IMR-90 (cell line): Measurements from ENCODE around the gene ZNF407. TPM values are rescaled to one million over a fixed set of nuclear protein-coding genes. Genes with fewer than 3 reads are reported as not detected.

Experiments
- ATAC-seq: fragments of 200-7000 bp; cut with Tn5 transposase; 2 replicates; pipeline ENCODE4 v1.9.1; 2020; ENCODE audit warnings: low read depth, mild to moderate bottlenecking, moderate library complexity
- BruUV-seq: library from RNA; stranded (reverse); fragments of 400-500 nt; replicated peaks from 2 replicates; lab custom pipeline; 2021; lab: Mats Ljungman, UMichigan
- CTCF ChIA-PET: fragments of 300-600 bp; formaldehyde crosslinking; extraction: SDS; loops from one replicate; lab custom pipeline; 2021; ENCODE audit warnings: antibody characterized with exemption; lab: Yijun Ruan, JAX
- POLR2A ChIA-PET: fragments of 300-600 bp; sonication (Branson Sonifier 250); formaldehyde crosslinking; loops from one replicate; lab custom pipeline; 2022; ENCODE audit warnings: antibody characterized with exemption; ENCODE audit not compliant: unreplicated experiment; lab: Charles Lee
- DNase-seq: peaks from one replicate; pipeline ENCODE4 v3.0.0; 2013
- H2AFZ ChIP-seq: replicated peaks from 2 replicates; pipeline ENCODE3; 2013; ENCODE audit warnings: low read length, mild to moderate bottlenecking; ENCODE audit not compliant: poor library complexity
- H2AK5ac ChIP-seq: 2 replicates; pipeline ENCODE4 v1.6.1; 2013; ENCODE audit warnings: low read depth, low read length, inconsistent platforms
- H2AK9ac ChIP-seq: replicated peaks from 2 replicates; pipeline ENCODE3; 2013; ENCODE audit warnings: mild to moderate bottlenecking, low read depth, low read length, moderate library complexity; ENCODE audit not compliant: poor library complexity
- H2BK120ac ChIP-seq: 2 replicates; pipeline ENCODE4 v1.6.1; 2013; ENCODE audit warnings: low read depth, low read length, inconsistent platforms
- H2BK15ac ChIP-seq: 3 replicates; pipeline ENCODE4 v1.6.1; 2013; ENCODE audit warnings: low read depth, low read length, inconsistent platforms
- H2BK20ac ChIP-seq: 2 replicates; pipeline ENCODE4 v1.6.1; 2013; ENCODE audit warnings: low read depth, mild to moderate bottlenecking, inconsistent platforms, low read length, moderate library complexity
- H2BK5ac ChIP-seq: 2 replicates; pipeline ENCODE4 v1.6.1; 2013; ENCODE audit warnings: mild to moderate bottlenecking, low read depth, low read length, inconsistent platforms; ENCODE audit not compliant: poor library complexity, severe bottlenecking
- H3K14ac ChIP-seq: replicated peaks from 2 replicates; pipeline ENCODE4 v1.6.1; 2013; ENCODE audit warnings: low read depth, low read length, inconsistent platforms
- H3K18ac ChIP-seq: 2 replicates; pipeline ENCODE4 v1.6.1; 2013; ENCODE audit warnings: low read depth, low read length, control low read depth
- H3K23ac ChIP-seq: 2 replicates; pipeline ENCODE4 v1.6.1; 2013; ENCODE audit warnings: low read depth, low read length, inconsistent platforms
- H3K27ac ChIP-seq: 2 replicates; pipeline ENCODE4 v1.5.1; 2013; ENCODE audit warnings: mild to moderate bottlenecking, control low read depth, low read length; ENCODE audit not compliant: insufficient read depth
- H3K27me3 ChIP-seq: 2 replicates; pipeline ENCODE4 v1.6.1; 2013; ENCODE audit warnings: low read length; ENCODE audit not compliant: control insufficient read depth, insufficient read depth
- H3K36me3 ChIP-seq: 2 replicates; pipeline ENCODE4 v1.6.1; 2013; ENCODE audit warnings: low read length, mixed read lengths; ENCODE audit not compliant: control insufficient read depth, insufficient read depth
- H3K4ac ChIP-seq: 2 replicates; pipeline ENCODE4 v1.6.1; 2013; ENCODE audit warnings: low read depth, low read length, inconsistent platforms
- H3K4me1 ChIP-seq: 2 replicates; pipeline ENCODE4 v1.6.1; 2013; ENCODE audit warnings: low read length, mixed read lengths; ENCODE audit not compliant: control insufficient read depth, insufficient read depth
- H3K4me2 ChIP-seq: 2 replicates; pipeline ENCODE4 v1.6.1; 2013; ENCODE audit warnings: low read depth, mild to moderate bottlenecking, control low read depth, low read length, moderate library complexity
- H3K4me3 ChIP-seq: 2 replicates; pipeline ENCODE4 v1.5.1; 2013; ENCODE audit warnings: low read depth, mild to moderate bottlenecking, control low read depth, low read length, moderate library complexity; ENCODE audit not compliant: insufficient read depth
- H3K56ac ChIP-seq: 2 replicates; pipeline ENCODE4 v1.6.1; 2013; ENCODE audit warnings: low read length, inconsistent platforms; ENCODE audit not compliant: insufficient read depth; ENCODE audit errors: extremely low read depth
- H3K79me1 ChIP-seq, 2 experiments: 2 replicates each; pipeline ENCODE4 v1.6.1; 2013; ENCODE audit warnings: low read length in 2 of 2, inconsistent platforms in 1 of 2, low read depth in 1 of 2
- H3K9ac ChIP-seq: 2 replicates; pipeline ENCODE4 v1.6.1; 2013; ENCODE audit warnings: low read depth, low read length, control low read depth
- H3K9me1 ChIP-seq: 2 replicates; pipeline ENCODE4 v1.6.1; 2013; ENCODE audit warnings: low read length, inconsistent platforms; ENCODE audit not compliant: insufficient read depth
- H3K9me3 ChIP-seq: 2 replicates; pipeline ENCODE4 v1.6.1; 2013; ENCODE audit warnings: low read length; ENCODE audit not compliant: control insufficient read depth, insufficient read depth
- H4K20me1 ChIP-seq: 2 replicates; pipeline ENCODE4 v1.6.1; 2013; ENCODE audit warnings: low read length, inconsistent platforms; ENCODE audit not compliant: insufficient read depth
- H4K5ac ChIP-seq: 2 replicates; pipeline ENCODE4 v1.6.1; 2013; ENCODE audit warnings: mild to moderate bottlenecking, low read depth, low read length, control low read depth
- H4K8ac ChIP-seq, 2 experiments: 2 replicates each; pipeline ENCODE4 v1.6.1; 2013; ENCODE audit warnings: low read depth in 2 of 2, low read length in 2 of 2, control low read depth in 1 of 2, inconsistent platforms in 1 of 2
- H4K91ac ChIP-seq: 2 replicates; pipeline ENCODE4 v1.6.1; 2013; ENCODE audit warnings: low read depth, low read length, inconsistent platforms; ENCODE audit not compliant: insufficient read depth
- CEBPB ChIP-seq: IDR thresholded peaks from 2 replicates; pipeline ENCODE4 v1.6.1; 2012; ENCODE audit warnings: low read depth, low read length, improper control_type of control experiment
- CHD1 ChIP-seq: IDR thresholded peaks from 2 replicates; pipeline ENCODE4 v1.6.1; 2012; ENCODE audit warnings: low read depth, low read length, improper control_type of control experiment
- FOS ChIP-seq: fragments of 150-350 bp; IDR thresholded peaks from 2 replicates; pipeline ENCODE4 v1.6.1; 2016; ENCODE audit warnings: low read depth, low read length
- MAFK ChIP-seq: IDR thresholded peaks from 2 replicates; pipeline ENCODE4 v1.6.1; 2012; ENCODE audit warnings: low read depth, low read length, improper control_type of control experiment
- MXI1 ChIP-seq: IDR thresholded peaks from 2 replicates; pipeline ENCODE4 v1.6.1; 2012; ENCODE audit warnings: low read depth, mild to moderate bottlenecking, low read length, moderate library complexity, borderline replicate concordance
- NFE2L2 ChIP-seq: fragments of 150-350 bp; IDR thresholded peaks from 2 replicates; pipeline ENCODE4 v1.6.1; 2016; ENCODE audit warnings: low read depth, mild to moderate bottlenecking, low read length
- POLR2A ChIP-seq: IDR thresholded peaks from 2 replicates; pipeline ENCODE4 v1.6.1; 2012; ENCODE audit warnings: mild to moderate bottlenecking, low read depth, low read length
- RAD21 ChIP-seq: IDR thresholded peaks from 2 replicates; pipeline ENCODE4 v1.6.1; 2012; ENCODE audit warnings: low read length, improper control_type of control experiment
- RFX5 ChIP-seq: IDR thresholded peaks from 2 replicates; pipeline ENCODE4 v1.8.0; 2012; ENCODE audit warnings: low read depth, mild to moderate bottlenecking, low read length, moderate library complexity
- SMC3 ChIP-seq: fragments of 150-350 bp; IDR thresholded peaks from 2 replicates; pipeline ENCODE4 v1.6.1; 2016; ENCODE audit warnings: low read depth, mild to moderate bottlenecking, antibody characterized with exemption, low read length, moderate library complexity
- dilution Hi-C: fragments of 300-500 bp; cut with HindIII; formaldehyde crosslinking; loops from one replicate; pipeline ENCODE4 v1.14.3; 2018; ENCODE audit warnings: low sequenced_read_pairs; ENCODE audit not compliant: unreplicated experiment
- in situ Hi-C: fragments of 300-500 bp; cut with MboI; formaldehyde crosslinking; loops from 3 replicates; pipeline ENCODE4 v1.14.3; 2019; ENCODE audit warnings: low sequenced_read_pairs, inconsistent platforms, mixed read lengths
- intact Hi-C: fragments of 100-400 bp; cut with micrococcal nuclease; formaldehyde crosslinking; loops from 2 replicates; pipeline ENCODE4 v1.10.0; 2022
- polyA plus RNA-seq, 3 experiments: library from polyadenylated mRNA; depleted of rRNA; stranded (reverse); fragments of >200 nt; gene quantifications; 2 replicates each; pipeline ENCODE4 v1.2.3, GENCODE V29; 2012; ENCODE audit warnings: low replicate concordance in 1 of 3
- total RNA-seq: library from RNA; depleted of rRNA; stranded (reverse); fragments of >200 nt; gene quantifications from 2 replicates; pipeline ENCODE4 v1.2.3, GENCODE V29; 2012
- TF ChIP-seq, protein P1 (sequence below): fragments of 150-350 bp; IDR thresholded peaks from 2 replicates; pipeline ENCODE4 v1.6.1; 2017; ENCODE audit warnings: mild to moderate bottlenecking, antibody characterized with exemption, low read length, low read depth
- TF ChIP-seq, protein P2 (sequence below): fragments of 150-350 bp; IDR thresholded peaks from 2 replicates; pipeline ENCODE4 v1.6.1; 2016; ENCODE audit warnings: low read depth, mild to moderate bottlenecking, low read length, moderate library complexity, borderline replicate concordance
- TF ChIP-seq, protein P3 (sequence below): conservative IDR thresholded peaks from 2 replicates; pipeline ENCODE4 v1.5.1; 2012; ENCODE audit warnings: mild to moderate bottlenecking, low read depth, low read length, improper control_type of control experiment

The ZNF407 gene
- total and polyA plus RNA-seq, 2 of the 4 experiments (the other 2 are of a cell fraction) = 3.1 to 20.1 TPM

DNA sequence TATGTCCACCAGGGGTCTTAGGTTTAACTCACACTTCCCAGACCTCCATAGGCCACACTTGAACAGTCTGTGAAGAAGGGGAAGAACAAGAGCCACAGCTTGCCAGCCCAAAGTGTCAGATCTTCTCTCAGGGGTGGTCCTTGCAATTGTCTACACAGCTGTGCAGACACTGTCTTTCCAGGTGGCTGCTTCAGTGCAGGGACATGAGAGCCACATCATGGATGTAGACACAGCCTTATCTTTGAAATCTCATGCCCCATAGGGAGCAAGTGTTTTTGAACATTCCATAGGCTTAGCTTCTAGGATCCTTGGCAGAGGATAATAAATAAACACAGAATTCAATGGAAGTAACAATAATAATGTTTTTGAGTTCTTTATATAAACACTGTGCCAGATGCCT lies 6.7 kb downstream of the ZNF407 start:
- no peaks in the 10 kb centered on the region for H3K9me3 ChIP-seq
- ChIA-PET CTCF (no interaction called here), POLR2A (no interaction called here)
- peaks cover 19% of the 10 kb centered on the region for H3K9me1 ChIP-seq
- in situ Hi-C loops = no loop called here
- H2BK15ac ChIP-seq = peak overlapping the region; percentile 43; the same call in 2 of the 3 replicates
- H3K14ac ChIP-seq = peak overlapping the region; percentile 84
- peak overlapping the region; percentile 89 for H4K5ac ChIP-seq
- no peak overlapping the region for H3K4me3 ChIP-seq
- no peaks in the 10 kb centered on the region for H3K27me3 ChIP-seq
- peak overlapping the region; percentile 30 for H2AK9ac ChIP-seq
- DNase-seq (no peak), ATAC-seq (peak; percentile 55)
- no peaks in the 10 kb centered on the region; the same call in 1 of the 2 replicates for H4K20me1 ChIP-seq
- H2BK20ac ChIP-seq = peak overlapping the region; percentile 45
- H4K91ac ChIP-seq = peak overlapping the region; percentile 64
- H2BK5ac ChIP-seq = peak overlapping the region; percentile 85
- peak overlapping the region; percentile 29 for H2AFZ ChIP-seq
- H4K8ac ChIP-seq = peak overlapping the region in 1 of 2 experiments; percentile 7; a peak in 2 of 4 replicates
- H3K9ac ChIP-seq = peak overlapping the region; percentile 1; the same call in 1 of the 2 replicates
- peak overlapping the region; percentile 89 for H2BK120ac ChIP-seq
- no peaks in the 10 kb centered on the region for H3K36me3 ChIP-seq
- TF ChIP-seq POLR2A (no peak), CHD1 (no peak), NFE2L2 (no peak), SMC3 (no peak), FOS (no peak), MAFK (no peak), RAD21 (no peak), MXI1 (no peak), RFX5 (no peak), CEBPB (no peak)
- TF ChIP-seq, protein P1, sequence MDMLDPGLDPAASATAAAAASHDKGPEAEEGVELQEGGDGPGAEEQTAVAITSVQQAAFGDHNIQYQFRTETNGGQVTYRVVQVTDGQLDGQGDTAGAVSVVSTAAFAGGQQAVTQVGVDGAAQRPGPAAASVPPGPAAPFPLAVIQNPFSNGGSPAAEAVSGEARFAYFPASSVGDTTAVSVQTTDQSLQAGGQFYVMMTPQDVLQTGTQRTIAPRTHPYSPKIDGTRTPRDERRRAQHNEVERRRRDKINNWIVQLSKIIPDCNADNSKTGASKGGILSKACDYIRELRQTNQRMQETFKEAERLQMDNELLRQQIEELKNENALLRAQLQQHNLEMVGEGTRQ = no peak
- TF ChIP-seq, protein P2, sequence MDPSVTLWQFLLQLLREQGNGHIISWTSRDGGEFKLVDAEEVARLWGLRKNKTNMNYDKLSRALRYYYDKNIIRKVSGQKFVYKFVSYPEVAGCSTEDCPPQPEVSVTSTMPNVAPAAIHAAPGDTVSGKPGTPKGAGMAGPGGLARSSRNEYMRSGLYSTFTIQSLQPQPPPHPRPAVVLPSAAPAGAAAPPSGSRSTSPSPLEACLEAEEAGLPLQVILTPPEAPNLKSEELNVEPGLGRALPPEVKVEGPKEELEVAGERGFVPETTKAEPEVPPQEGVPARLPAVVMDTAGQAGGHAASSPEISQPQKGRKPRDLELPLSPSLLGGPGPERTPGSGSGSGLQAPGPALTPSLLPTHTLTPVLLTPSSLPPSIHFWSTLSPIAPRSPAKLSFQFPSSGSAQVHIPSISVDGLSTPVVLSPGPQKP = no peak
- TF ChIP-seq, protein P3, sequence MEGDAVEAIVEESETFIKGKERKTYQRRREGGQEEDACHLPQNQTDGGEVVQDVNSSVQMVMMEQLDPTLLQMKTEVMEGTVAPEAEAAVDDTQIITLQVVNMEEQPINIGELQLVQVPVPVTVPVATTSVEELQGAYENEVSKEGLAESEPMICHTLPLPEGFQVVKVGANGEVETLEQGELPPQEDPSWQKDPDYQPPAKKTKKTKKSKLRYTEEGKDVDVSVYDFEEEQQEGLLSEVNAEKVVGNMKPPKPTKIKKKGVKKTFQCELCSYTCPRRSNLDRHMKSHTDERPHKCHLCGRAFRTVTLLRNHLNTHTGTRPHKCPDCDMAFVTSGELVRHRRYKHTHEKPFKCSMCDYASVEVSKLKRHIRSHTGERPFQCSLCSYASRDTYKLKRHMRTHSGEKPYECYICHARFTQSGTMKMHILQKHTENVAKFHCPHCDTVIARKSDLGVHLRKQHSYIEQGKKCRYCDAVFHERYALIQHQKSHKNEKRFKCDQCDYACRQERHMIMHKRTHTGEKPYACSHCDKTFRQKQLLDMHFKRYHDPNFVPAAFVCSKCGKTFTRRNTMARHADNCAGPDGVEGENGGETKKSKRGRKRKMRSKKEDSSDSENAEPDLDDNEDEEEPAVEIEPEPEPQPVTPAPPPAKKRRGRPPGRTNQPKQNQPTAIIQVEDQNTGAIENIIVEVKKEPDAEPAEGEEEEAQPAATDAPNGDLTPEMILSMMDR = no peak
- dilution Hi-C loops = no loop called here
- peak overlapping the region; percentile 46 for H2AK5ac ChIP-seq
- H3K4me1 ChIP-seq = peaks cover 18% of the 10 kb centered on the region
- peak overlapping the region; percentile 71 for H3K4ac ChIP-seq
- H3K56ac ChIP-seq = peak overlapping the region; percentile 31; the same call in 1 of the 2 replicates
- H3K79me1 ChIP-seq = peaks cover 44 to 82% of the 10 kb centered on the region in 2 experiments
- peak overlapping the region; percentile 80 for H3K18ac ChIP-seq
- intact Hi-C loops = no loop called here
- H3K27ac ChIP-seq = peak overlapping the region; percentile 68
- H3K23ac ChIP-seq = peak overlapping the region; percentile 74
- peak overlapping the region; percentile 62 for H3K4me2 ChIP-seq
- no TSS peak for BruUV-seq
